H1 (cell line): Measurements from ENCODE around the gene NIN. TPM values are rescaled to one million over a fixed set of nuclear protein-coding genes. Genes with fewer than 3 reads are reported as not detected.

Experiments
- CTCF ChIA-PET: fragments of 300-600 bp; sonication (Branson Sonifier 250); formaldehyde crosslinking; loops from one replicate; lab custom pipeline; 2021; ENCODE audit not compliant: partially characterized antibody; lab: Charles Lee
- POLR2A ChIA-PET: fragments of 300-600 bp; sonication (Branson Sonifier 250); formaldehyde crosslinking; loops from one replicate; lab custom pipeline; 2021; ENCODE audit warnings: inconsistent platforms; ENCODE audit not compliant: partially characterized antibody; lab: Charles Lee
- DNase-seq, 2 experiments: peaks; one replicate each; pipeline versions ENCODE4 v3.0.0 to v3.0.0-alpha.2; 2010 to 2022; ENCODE audit warnings: low spot score in 2 of 2, low read depth in 1 of 2, mixed read lengths in 1 of 2
- FAIRE-seq: peaks from 2 replicates; lab custom pipeline; 2011; peaks lifted over from hg19 to GRCh38; lab: Jason Lieb, UNC
- H2AFZ ChIP-seq: 2 replicates; pipeline ENCODE4 v1.8.1; 2012; ENCODE audit warnings: low read length, inconsistent platforms
- H2AK5ac ChIP-seq: 2 replicates; pipeline ENCODE4 v1.6.1; 2013; ENCODE audit warnings: low read depth, low read length
- H2BK120ac ChIP-seq: replicated peaks from 2 replicates; pipeline ENCODE3; 2013; ENCODE audit warnings: low read depth, low read length, inconsistent platforms
- H2BK12ac ChIP-seq: 2 replicates; pipeline ENCODE4 v1.6.1; 2013; ENCODE audit warnings: low read depth, low read length
- H2BK15ac ChIP-seq: 2 replicates; pipeline ENCODE4 v1.6.1; 2013; ENCODE audit warnings: low read length
- H2BK20ac ChIP-seq: 2 replicates; pipeline ENCODE4 v1.6.1; 2013; ENCODE audit warnings: low read length
- H2BK5ac ChIP-seq: 2 replicates; pipeline ENCODE4 v1.6.1; 2013; ENCODE audit warnings: low read depth, low read length
- H3K14ac ChIP-seq: 2 replicates; pipeline ENCODE4 v1.6.1; 2013; ENCODE audit warnings: inconsistent platforms; ENCODE audit not compliant: insufficient read length
- H3K18ac ChIP-seq: 2 replicates; pipeline ENCODE4 v1.6.1; 2013; ENCODE audit warnings: low read length; ENCODE audit errors: extremely low read depth
- H3K23ac ChIP-seq: 2 replicates; pipeline ENCODE4 v1.6.1; 2013; ENCODE audit warnings: inconsistent platforms; ENCODE audit not compliant: insufficient read length
- H3K23me2 ChIP-seq: 2 replicates; pipeline ENCODE4 v1.6.1; 2013; ENCODE audit warnings: low read depth, low read length
- H3K27ac ChIP-seq: 2 replicates; pipeline ENCODE4 v1.6.1; 2011; ENCODE audit warnings: low read depth, low read length, inconsistent platforms
- H3K27me3 ChIP-seq, 4 experiments: replicated peaks in 1 of 4; 1 replicate in 1 of 4; 2 replicates in 3 of 4; pipeline versions ENCODE4 v1.6.1 to v1.8.1; 2011 to 2013; ENCODE audit warnings: low read length in 3 of 4, mild to moderate bottlenecking in 3 of 4, inconsistent platforms in 2 of 4, mixed read lengths in 2 of 4, moderate library complexity in 1 of 4; ENCODE audit not compliant: control insufficient read depth in 3 of 4, insufficient read depth in 3 of 4; ENCODE audit errors: extremely low read depth in 1 of 4
- H3K36me3 ChIP-seq, 4 experiments: 2 replicates each; pipeline versions ENCODE4 v1.6.1 to v1.8.1; 2011 to 2013; ENCODE audit warnings: mild to moderate bottlenecking in 4 of 4, low read length in 3 of 4, moderate library complexity in 2 of 4, control low read depth in 1 of 4, inconsistent platforms in 1 of 4; ENCODE audit not compliant: insufficient read depth in 4 of 4, control insufficient read depth in 2 of 4
- H3K4ac ChIP-seq: replicated peaks from 2 replicates; pipeline ENCODE3; 2013; ENCODE audit warnings: low read length, low read depth, mixed read lengths, inconsistent platforms; ENCODE audit not compliant: insufficient read length
- H3K4me1 ChIP-seq, 4 experiments: replicated peaks in 1 of 4; 1 replicate in 1 of 4; 2 replicates in 3 of 4; pipeline versions ENCODE4 v1.6.1 to v1.8.1; 2011 to 2013; ENCODE audit warnings: low read length in 3 of 4, inconsistent platforms in 2 of 4, mixed read lengths in 1 of 4; ENCODE audit not compliant: insufficient read depth in 4 of 4, control insufficient read depth in 3 of 4
- H3K4me2 ChIP-seq, 2 experiments: 2 replicates each; pipeline versions ENCODE4 v1.6.1 to v1.8.1; 2011 to 2013; ENCODE audit warnings: low read depth in 2 of 2, low read length in 2 of 2, control low read depth in 1 of 2, inconsistent platforms in 1 of 2, mild to moderate bottlenecking in 1 of 2; ENCODE audit not compliant: insufficient read depth in 1 of 2
- H3K4me3 ChIP-seq, 4 experiments: fragments of 200-600, 300-600 bp in 1 of 4; sonication (generic), shearing (Covaris generic), sonication (Bioruptor Twin) in 1 of 4; 2 replicates each; pipeline versions ENCODE4 v1.5.1 to v1.8.1; 2011 to 2016; ENCODE audit warnings: low read length in 4 of 4, low read depth in 3 of 4, control low read depth in 2 of 4, inconsistent platforms in 2 of 4, mild to moderate bottlenecking in 2 of 4, mixed read lengths in 1 of 4, moderate library complexity in 1 of 4; ENCODE audit not compliant: insufficient read depth in 2 of 4; ENCODE audit errors: extremely low read depth in 1 of 4
- H3K56ac ChIP-seq: replicated peaks from 2 replicates; pipeline ENCODE3; 2013; ENCODE audit warnings: low read depth, mild to moderate bottlenecking, mixed read lengths, low read length, inconsistent platforms; ENCODE audit not compliant: insufficient read length
- H3K79me1 ChIP-seq: 2 replicates; pipeline ENCODE4 v1.6.1; 2013; ENCODE audit warnings: low read depth, low read length, control low read depth
- H3K79me2 ChIP-seq, 2 experiments: 2 replicates each; pipeline versions ENCODE4 v1.6.1 to v1.8.1; 2012 to 2013; ENCODE audit warnings: low read length in 2 of 2, mild to moderate bottlenecking in 2 of 2, inconsistent platforms in 1 of 2; ENCODE audit not compliant: insufficient read depth in 2 of 2, control insufficient read depth in 1 of 2
- H3K9ac ChIP-seq, 4 experiments: replicated peaks in 1 of 4; 1 replicate in 1 of 4; 2 replicates in 3 of 4; pipeline versions ENCODE4 v1.6.1 to v1.8.1; 2011 to 2013; ENCODE audit warnings: low read depth in 3 of 4, low read length in 3 of 4, control low read depth in 2 of 4, mild to moderate bottlenecking in 2 of 4, moderate library complexity in 2 of 4, inconsistent platforms in 1 of 4; ENCODE audit errors: extremely low read depth in 1 of 4
- H3K9me3 ChIP-seq, 2 experiments: 2 replicates each; pipeline versions ENCODE4 v1.6.1 to v1.8.1; 2012 to 2013; ENCODE audit warnings: mild to moderate bottlenecking in 2 of 2, moderate library complexity in 2 of 2, control low read depth in 1 of 2, inconsistent platforms in 1 of 2, low read depth in 1 of 2, low read length in 1 of 2, mixed read lengths in 1 of 2; ENCODE audit not compliant: insufficient read depth in 2 of 2
- H4K20me1 ChIP-seq, 2 experiments: replicated peaks in 1 of 2; 2 replicates each; pipeline versions ENCODE3 to v1.8.1; 2011 to 2013; ENCODE audit warnings: inconsistent platforms in 2 of 2, low read length in 2 of 2, mild to moderate bottlenecking in 1 of 2; ENCODE audit not compliant: insufficient read depth in 2 of 2, control insufficient read depth in 1 of 2
- H4K5ac ChIP-seq: 2 replicates; pipeline ENCODE4 v1.6.1; 2013; ENCODE audit warnings: low read length, low read depth, mixed read lengths, inconsistent platforms; ENCODE audit not compliant: insufficient read length
- H4K8ac ChIP-seq: 2 replicates; pipeline ENCODE4 v1.8.0; 2013; ENCODE audit warnings: mild to moderate bottlenecking, moderate library complexity, low read length, inconsistent platforms; ENCODE audit not compliant: insufficient read depth; ENCODE audit errors: extremely low read depth
- H4K91ac ChIP-seq: replicated peaks from 2 replicates; pipeline ENCODE3; 2013; ENCODE audit warnings: low read length, mixed read lengths, inconsistent platforms; ENCODE audit not compliant: insufficient read length
- BRCA1 ChIP-seq: IDR thresholded peaks from 2 replicates; pipeline ENCODE4 v1.6.1; 2012; ENCODE audit warnings: low read depth, low read length, improper control_type of control experiment
- EP300 ChIP-seq, 2 experiments: IDR thresholded peaks; 1 replicate in 1 of 2; 2 replicates in 1 of 2; pipeline ENCODE4 v1.6.1; 2011 to 2012; ENCODE audit warnings: low read depth in 2 of 2, low read length in 2 of 2, mild to moderate bottlenecking in 2 of 2, borderline replicate concordance in 1 of 2, inconsistent platforms in 1 of 2, moderate library complexity in 1 of 2
- EZH2 ChIP-seq: fragments of 200-600 bp; sonication (generic); IDR thresholded peaks from 2 replicates; pipeline ENCODE4 v1.7.1; 2012; ENCODE audit warnings: low read depth, mild to moderate bottlenecking, moderate library complexity, low read length, inconsistent platforms; ENCODE audit not compliant: severe bottlenecking
- KDM1A ChIP-seq: fragments of 200-600, 300-600 bp; sonication (generic); IDR thresholded peaks from 2 replicates; pipeline ENCODE4 v1.7.1; 2016; ENCODE audit warnings: mild to moderate bottlenecking, low read length, borderline replicate concordance
- MAFK ChIP-seq: IDR thresholded peaks from 2 replicates; pipeline ENCODE4 v1.6.1; 2012; ENCODE audit warnings: low read depth, mild to moderate bottlenecking, improper control_type of control experiment, low read length
- NRF1 ChIP-seq: IDR thresholded peaks from 2 replicates; pipeline ENCODE4 v1.6.1; 2011; ENCODE audit warnings: mild to moderate bottlenecking, low read depth, low read length, improper control_type of control experiment
- SP4 ChIP-seq: IDR thresholded peaks from 2 replicates; pipeline ENCODE4 v1.6.1; 2012; ENCODE audit warnings: low read length, inconsistent platforms
- WGBS, 2 experiments: shearing (Covaris generic) in 1 of 2; methylation state at CpG; one replicate each; pipeline versions ENCODE4 v1.1.6 to v1.1.7; 2013 to 2015; ENCODE audit warnings: low lambda C conversion rate in 2 of 2, mixed read lengths in 2 of 2, inconsistent platforms in 1 of 2, low coverage in 1 of 2, missing lambda C conversion rate in 1 of 2; ENCODE audit not compliant: insufficient replicate concordance in 2 of 2, insufficient coverage in 1 of 2, insufficient read length in 1 of 2; ENCODE audit errors: extremely low coverage in 1 of 2, missing lambda C conversion rate in 1 of 2; 5-methylcytosine and 5-hydroxymethylcytosine counted together
- polyA plus RNA-seq, 7 experiments: library from polyadenylated mRNA; depleted of rRNA in 3 of 7; stranded (reverse) in 5 of 7; unstranded in 2 of 7; fragments of >200 nt in 5 of 7; fragments of 200-250 nt in 2 of 7; gene quantifications; 1 replicate in 5 of 7; 2 replicates in 1 of 7; 4 replicates in 1 of 7; pipeline versions ENCODE4 v1.2.1 to v1.2.3, GENCODE V29; 2011 to 2013; ENCODE audit warnings: missing spikeins in 2 of 7, mixed read lengths in 2 of 7
- total RNA-seq: library from RNA; stranded (reverse); fragmentation: NEBNext Ultra II Directional; extraction: Animal tissue kit (Norgen Biotek cat#: 25700); gene quantifications from 2 replicates; pipeline ENCODE4 v1.2.1, GENCODE V29; 2021
- TF ChIP-seq, protein P1 (sequence below): IDR thresholded peaks from 2 replicates; pipeline ENCODE4 v1.6.1; 2011; ENCODE audit warnings: low read depth, mild to moderate bottlenecking, low read length; ENCODE audit not compliant: insufficient read depth
- TF ChIP-seq, protein P2 (sequence below): IDR thresholded peaks from 2 replicates; pipeline ENCODE4 v1.6.1; 2012; ENCODE audit warnings: low read length, inconsistent platforms
- TF ChIP-seq, protein P3 (sequence below): IDR thresholded peaks from 2 replicates; pipeline ENCODE4 v1.6.1; 2012; ENCODE audit warnings: inconsistent platforms

The NIN gene
- total and polyA plus RNA-seq, 2 of the 8 experiments (the other 6 are each of a cell fraction or from before 2014, with no cell fraction given) = 3.2 to 21.3 TPM

DNA sequence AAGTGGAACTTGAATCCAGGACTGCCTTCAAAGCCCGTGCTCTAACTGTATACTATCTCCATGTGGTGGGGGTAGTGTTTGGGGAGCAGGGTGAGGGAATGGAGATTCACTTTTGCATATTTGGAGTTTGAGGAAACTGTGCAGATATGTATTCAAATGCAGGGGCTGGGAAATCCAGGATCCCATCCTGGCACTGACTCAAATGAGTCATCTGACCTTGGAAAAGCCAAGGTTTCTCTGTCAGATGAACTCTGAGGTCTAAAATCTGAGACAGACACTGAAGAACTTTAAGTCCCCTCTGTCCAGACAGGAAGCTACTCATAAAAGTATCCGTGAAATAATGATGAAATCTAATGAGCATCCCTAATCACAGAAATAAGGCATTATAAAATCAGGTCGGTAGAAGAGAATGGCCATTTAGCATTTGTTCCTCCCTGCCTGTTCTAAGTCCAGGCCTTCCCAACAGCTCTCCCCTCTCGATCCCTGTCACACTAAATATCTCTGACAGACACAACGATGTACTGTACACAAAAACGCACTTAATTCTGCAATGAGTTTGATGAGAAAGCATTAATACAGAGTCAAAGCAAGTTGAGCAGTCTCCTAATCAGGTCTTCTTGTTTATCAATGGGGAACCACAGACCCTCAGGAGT lies 14.4 kb downstream of the NIN start:
- 74% methylated on average over 6 of the region's 6 CpGs; no CpG with 5 or more reads in 1 of the 2 experiments for WGBS, 2 experiments
- H2AFZ ChIP-seq = no peak overlapping the region
- H3K18ac ChIP-seq = no peak overlapping the region
- no peaks in the 10 kb centered on the region for H3K23me2 ChIP-seq
- H3K36me3 ChIP-seq = no peaks in the 10 kb centered on the region
- no peak overlapping the region for H2BK15ac ChIP-seq
- H3K79me1 ChIP-seq = no peaks in the 10 kb centered on the region
- no peak overlapping the region for H2BK120ac ChIP-seq
- H3K27me3 ChIP-seq = no peaks in the 10 kb centered on the region
- CTCF ChIA-PET = interaction anchor here (1.0 to 1.4 kb wide), 2 partner anchors 16 to 44 kb away, joined by 3 read pairs; no protein-coding TSS in a partner anchor
- FAIRE-seq (no peak), DNase-seq (no peak)
- no peak overlapping the region for H2BK12ac ChIP-seq
- H3K4me2 ChIP-seq = no peak overlapping the region
- no peak overlapping the region for H3K23ac ChIP-seq
- no peak overlapping the region for H4K8ac ChIP-seq
- peaks cover 0 to 3% of the 10 kb centered on the region in 2 experiments for H4K20me1 ChIP-seq
- H3K14ac ChIP-seq = no peak overlapping the region
- H3K79me2 ChIP-seq = 0 out of 4 replicates have a peak, but pooled peaks cover 0 to 3% of the 10 kb centered on the region in 2 experiments
- H4K91ac ChIP-seq = no peak overlapping the region
- H4K5ac ChIP-seq = no peak overlapping the region
- H2AK5ac ChIP-seq = no peak overlapping the region
- POLR2A ChIA-PET = no interaction called here
- no peak overlapping the region for H3K27ac ChIP-seq
- no peak overlapping the region for H3K56ac ChIP-seq
- no peak overlapping the region for H2BK20ac ChIP-seq
- H3K9me3 ChIP-seq = no peaks in the 10 kb centered on the region
- H2BK5ac ChIP-seq = no peak overlapping the region
- H3K4ac ChIP-seq = no peak overlapping the region
- peaks cover 0 to 9% (median 8%) of the 10 kb centered on the region in 4 experiments; a peak in 6 of 7 replicates for H3K4me1 ChIP-seq
- no peak overlapping the region for H3K4me3 ChIP-seq
- no peak overlapping the region for H3K9ac ChIP-seq
- TF ChIP-seq NRF1 (no peak), KDM1A (no peak), EP300 (IDR thresholded peaks at IDR 0.05; ENCODE audit: borderline replicate concordance in 1 of 2, low read depth in 2 of 2, low read length in 2 of 2) (no peak), MAFK (no peak), EZH2 (no peak), BRCA1 (no peak), SP4 (no peak)
- TF ChIP-seq, protein P1, sequence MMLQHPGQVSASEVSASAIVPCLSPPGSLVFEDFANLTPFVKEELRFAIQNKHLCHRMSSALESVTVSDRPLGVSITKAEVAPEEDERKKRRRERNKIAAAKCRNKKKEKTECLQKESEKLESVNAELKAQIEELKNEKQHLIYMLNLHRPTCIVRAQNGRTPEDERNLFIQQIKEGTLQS = no peak
- TF ChIP-seq, protein P2, sequence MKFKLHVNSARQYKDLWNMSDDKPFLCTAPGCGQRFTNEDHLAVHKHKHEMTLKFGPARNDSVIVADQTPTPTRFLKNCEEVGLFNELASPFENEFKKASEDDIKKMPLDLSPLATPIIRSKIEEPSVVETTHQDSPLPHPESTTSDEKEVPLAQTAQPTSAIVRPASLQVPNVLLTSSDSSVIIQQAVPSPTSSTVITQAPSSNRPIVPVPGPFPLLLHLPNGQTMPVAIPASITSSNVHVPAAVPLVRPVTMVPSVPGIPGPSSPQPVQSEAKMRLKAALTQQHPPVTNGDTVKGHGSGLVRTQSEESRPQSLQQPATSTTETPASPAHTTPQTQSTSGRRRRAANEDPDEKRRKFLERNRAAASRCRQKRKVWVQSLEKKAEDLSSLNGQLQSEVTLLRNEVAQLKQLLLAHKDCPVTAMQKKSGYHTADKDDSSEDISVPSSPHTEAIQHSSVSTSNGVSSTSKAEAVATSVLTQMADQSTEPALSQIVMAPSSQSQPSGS = no peak
- TF ChIP-seq, protein P3, sequence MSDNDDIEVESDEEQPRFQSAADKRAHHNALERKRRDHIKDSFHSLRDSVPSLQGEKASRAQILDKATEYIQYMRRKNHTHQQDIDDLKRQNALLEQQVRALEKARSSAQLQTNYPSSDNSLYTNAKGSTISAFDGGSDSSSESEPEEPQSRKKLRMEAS = no peak
